HepG2 (cell line): ENCODE measurements around the gene SCYL1. TPM values are rescaled to one million over a fixed set of nuclear protein-coding genes. Genes with fewer than 3 reads are reported as not detected.

Experiments
- ATAC-seq: fragments of 200-7000 bp; cut with Tn5 transposase; 3 replicates; pipeline ENCODE4 v1.9.1; 2020; ENCODE audit warnings: mild to moderate bottlenecking, moderate library complexity
- BruUV-seq: library from RNA; stranded (reverse); fragments of 400-500 nt; replicated peaks from 2 replicates; lab custom pipeline; 2021; lab: Mats Ljungman, UMichigan
- CTCF ChIA-PET: fragments of 300-600 bp; formaldehyde crosslinking; extraction: SDS; loops from one replicate; lab custom pipeline; 2021; ENCODE audit warnings: low total read pairs, inconsistent platforms, low intra/inter-chr PET ratio; lab: Yijun Ruan, JAX
- POLR2A ChIA-PET: fragments of 350-600 bp; sonication (Branson Sonifier 250); formaldehyde crosslinking; loops from one replicate; lab custom pipeline; 2020; ENCODE audit warnings: antibody characterized with exemption, inconsistent platforms; lab: Yijun Ruan, JAX
- DNase-seq: peaks from one replicate; pipeline ENCODE4 v3.0.0-alpha.2; 2015; ENCODE audit warnings: low spot score
- FAIRE-seq: peaks from 3 replicates; lab custom pipeline; 2011; peaks lifted over from hg19 to GRCh38; lab: Jason Lieb, UNC
- H2AFZ ChIP-seq: one replicate; pipeline ENCODE4 v1.6.1; 2011; ENCODE audit warnings: low read length, inconsistent platforms
- H3K27ac ChIP-seq: fragments of 300-600 bp; 3 replicates; pipeline ENCODE4 v1.8.0; 2011; ENCODE audit warnings: mixed run types, mild to moderate bottlenecking, mixed read lengths, low read length, inconsistent platforms; ENCODE audit not compliant: insufficient read depth; ENCODE audit errors: extremely low read length
- H3K27me3 ChIP-seq, 2 experiments: fragments of 200-600 bp in 1 of 2; 2 replicates in 1 of 2; 3 replicates in 1 of 2; pipeline versions ENCODE4 v1.6.0 to v1.8.0; 2011; ENCODE audit warnings: low read length in 2 of 2, mild to moderate bottlenecking in 2 of 2, moderate library complexity in 2 of 2, inconsistent platforms in 1 of 2; ENCODE audit not compliant: insufficient read depth in 2 of 2, control insufficient read depth in 1 of 2
- H3K36me3 ChIP-seq, 2 experiments: fragments of 200-600 bp in 1 of 2; replicated peaks in 1 of 2; 2 replicates in 1 of 2; 3 replicates in 1 of 2; pipeline versions ENCODE4 v1.5.1 to v1.8.0; 2011; ENCODE audit warnings: low read length in 2 of 2, inconsistent platforms in 1 of 2; ENCODE audit not compliant: insufficient read depth in 2 of 2, control insufficient read depth in 1 of 2
- H3K4me1 ChIP-seq: 2 replicates; pipeline ENCODE4 v1.5.1; 2012; ENCODE audit warnings: low read length, inconsistent platforms; ENCODE audit not compliant: insufficient read depth
- H3K4me2 ChIP-seq: 2 replicates; pipeline ENCODE4 v1.6.0; 2011; ENCODE audit warnings: low read depth, low read length, inconsistent platforms
- H3K4me3 ChIP-seq, 3 experiments: fragments of 200-600 bp in 1 of 3; sonication (generic), shearing (Covaris generic) in 1 of 3; replicated peaks in 1 of 3; 2 replicates each; pipeline ENCODE4 v1.5.1; 2011 to 2016; ENCODE audit warnings: low read length in 3 of 3, inconsistent platforms in 2 of 3, low read depth in 2 of 3, mild to moderate bottlenecking in 2 of 3, control low read depth in 1 of 3, mixed read lengths in 1 of 3; ENCODE audit not compliant: insufficient read depth in 1 of 3
- H3K79me2 ChIP-seq: one replicate; pipeline ENCODE4 v1.6.1; 2011; ENCODE audit warnings: low read length, inconsistent platforms; ENCODE audit not compliant: insufficient read depth
- H3K9ac ChIP-seq: 2 replicates; pipeline ENCODE4 v1.6.0; 2011; ENCODE audit warnings: mild to moderate bottlenecking, low read depth, low read length, inconsistent platforms; ENCODE audit not compliant: insufficient read depth
- H3K9me3 ChIP-seq: 2 replicates; pipeline ENCODE4 v1.5.1; 2012; ENCODE audit warnings: mild to moderate bottlenecking, low read length
- H4K20me1 ChIP-seq: 2 replicates; pipeline ENCODE4 v1.6.0; 2011; ENCODE audit warnings: inconsistent platforms, mild to moderate bottlenecking, low read length, moderate library complexity; ENCODE audit not compliant: insufficient read depth
- ARID2 ChIP-seq: sonication (generic); formaldehyde crosslinking; IDR thresholded peaks from 2 replicates; pipeline ENCODE4 v1.8.1; 2022; ENCODE audit warnings: mild to moderate bottlenecking, missing genetic modification reagents, borderline replicate concordance
- CREB3 ChIP-seq: sonication (generic); formaldehyde crosslinking; IDR thresholded peaks from 2 replicates; pipeline ENCODE4 v1.5.0; 2020; ENCODE audit warnings: missing genetic modification reagents
- CREM ChIP-seq, 2 experiments: sonication (generic) in 1 of 2; formaldehyde crosslinking in 1 of 2; IDR thresholded peaks; 2 replicates each; pipeline versions ENCODE4 v1.4.0 to v1.6.1; 2016 to 2020; ENCODE audit warnings: antibody characterized with exemption in 1 of 2, mild to moderate bottlenecking in 1 of 2, missing genetic modification reagents in 1 of 2
- EED ChIP-seq: sonication (generic); formaldehyde crosslinking; IDR thresholded peaks from 2 replicates; pipeline ENCODE4 v1.5.0; 2020; ENCODE audit warnings: mild to moderate bottlenecking, missing genetic modification reagents
- ETS1 ChIP-seq: sonication (generic); formaldehyde crosslinking; IDR thresholded peaks from 2 replicates; pipeline ENCODE4 v1.4.0; 2020; ENCODE audit warnings: missing genetic modification reagents
- ETV6 ChIP-seq: sonication (generic); formaldehyde crosslinking; conservative IDR thresholded peaks from 2 replicates; pipeline ENCODE4 v1.4.0; 2020; ENCODE audit warnings: missing genetic modification reagents
- HMG20B ChIP-seq: conservative IDR thresholded peaks from 2 replicates; pipeline ENCODE4 v1.6.1; 2016; ENCODE audit warnings: missing genetic modification reagents, missing compliant biosample characterization
- IKZF5 ChIP-seq: IDR thresholded peaks from 2 replicates; pipeline ENCODE4 v1.6.1; 2018; ENCODE audit warnings: missing genetic modification reagents, mild to moderate bottlenecking, missing compliant biosample characterization
- POLR2A ChIP-seq, 2 experiments: IDR thresholded peaks; 2 replicates each; pipeline ENCODE4 v1.6.1; 2011; ENCODE audit warnings: low read depth in 2 of 2, low read length in 2 of 2, mild to moderate bottlenecking in 1 of 2, moderate library complexity in 1 of 2; ENCODE audit not compliant: insufficient read depth in 1 of 2
- SIN3B ChIP-seq: fragments of 150-350 bp; IDR thresholded peaks from 2 replicates; pipeline ENCODE4 v1.6.1; 2014; ENCODE audit warnings: low read length
- ZNF17 ChIP-seq: sonication (generic); formaldehyde crosslinking; IDR thresholded peaks from 2 replicates; pipeline ENCODE4 v1.5.0; 2020; ENCODE audit warnings: mild to moderate bottlenecking, missing genetic modification reagents
- ZNF34 ChIP-seq: sonication (generic); formaldehyde crosslinking; IDR thresholded peaks from 2 replicates; pipeline ENCODE4 v1.4.0; 2020; ENCODE audit warnings: mild to moderate bottlenecking, missing genetic modification reagents, borderline replicate concordance
- ZNF367 ChIP-seq: sonication (generic); formaldehyde crosslinking; IDR thresholded peaks from 2 replicates; pipeline ENCODE4 v1.4.0; 2020; ENCODE audit warnings: missing genetic modification reagents, borderline replicate concordance
- ZNF496 ChIP-seq: sonication (generic); formaldehyde crosslinking; IDR thresholded peaks from 2 replicates; pipeline ENCODE4 v1.8.1; 2023; ENCODE audit warnings: mild to moderate bottlenecking, moderate library complexity, missing genetic modification reagents; ENCODE audit not compliant: insufficient replicate concordance
- ZNF574 ChIP-seq: sonication (generic); formaldehyde crosslinking; IDR thresholded peaks from 2 replicates; pipeline ENCODE4 v1.4.0; 2020; ENCODE audit warnings: missing genetic modification reagents
- ZNF619 ChIP-seq: sonication (generic); formaldehyde crosslinking; IDR thresholded peaks from 2 replicates; pipeline ENCODE4 v1.4.0; 2020; ENCODE audit warnings: mild to moderate bottlenecking, missing genetic modification reagents
- ZNF75D ChIP-seq: sonication (generic); formaldehyde crosslinking; IDR thresholded peaks from 2 replicates; pipeline ENCODE4 v1.8.1; 2023; ENCODE audit warnings: missing genetic modification reagents, mild to moderate bottlenecking, borderline replicate concordance
- ZNF841 ChIP-seq: sonication (generic); formaldehyde crosslinking; IDR thresholded peaks from 2 replicates; pipeline ENCODE4 v1.8.1; 2023; ENCODE audit warnings: missing genetic modification reagents, borderline replicate concordance
- WGBS: methylation state at CpG from one replicate; pipeline ENCODE4 v1.1.6; 2017; ENCODE audit warnings: low lambda C conversion rate; 5-methylcytosine and 5-hydroxymethylcytosine counted together
- in situ Hi-C: cut with HindIII; loops from 2 replicates; pipeline ENCODE4 v1.10.0; 2017; ENCODE audit warnings: low pct_unique_long_range_greater_than_20kb; ENCODE audit not compliant: extremely low pct_ligation_motif_present
- intact Hi-C: fragments of 100-400 bp; cut with micrococcal nuclease; formaldehyde crosslinking; loops from one replicate; pipeline ENCODE4 v1.10.0; 2022; ENCODE audit not compliant: unreplicated experiment
- polyA plus RNA-seq, 8 experiments: library from polyadenylated mRNA; depleted of rRNA in 3 of 8; stranded (reverse) in 7 of 8; unstranded in 1 of 8; fragments of >200 nt; fragmentation: Illumina TruSeq in 4 of 8; extraction: Trizol in 4 of 8; gene quantifications; 2 replicates each; pipeline versions ENCODE4 v1.2.1 to v1.2.3, GENCODE V29; 2011 to 2016; ENCODE audit warnings: low read depth in 4 of 8, missing spikeins in 1 of 8, mixed read lengths in 1 of 8; ENCODE audit not compliant: insufficient read depth in 1 of 8
- total RNA-seq, 5 experiments: library from RNA; depleted of rRNA; stranded (reverse); fragments of >200 nt; fragmentation: Illumina TruSeq; extraction: Trizol; gene quantifications; 2 replicates each; pipeline ENCODE4 v1.2.3, GENCODE V29; 2016; ENCODE audit warnings: low read depth in 1 of 5

The SCYL1 gene
- total and polyA plus RNA-seq, 2 of the 13 experiments (the other 11 are each of a cell fraction or from before 2014, with no cell fraction given), result 65.9 to 103 TPM

- ATAC-seq (no peak), DNase-seq (no peak), FAIRE-seq (no peak)
- BruUV-seq, result no TSS peak
- CTCF ChIA-PET, result no interaction called here
- H3K4me3 ChIP-seq, result peak overlapping the region; percentile 85 to 93 (median 89); a peak in 5 of 6 replicates
- peaks cover 6 to 40% of the 10 kb centered on the region in 2 experiments for H3K36me3 ChIP-seq
- H4K20me1 ChIP-seq, result peaks cover 77% of the 10 kb centered on the region
- H3K4me1 ChIP-seq, result peaks cover 57% of the 10 kb centered on the region
- no peaks in the 10 kb centered on the region; a peak in 2 of 5 replicates for H3K27me3 ChIP-seq
- no peaks in the 10 kb centered on the region for H3K9me3 ChIP-seq
- no peak overlapping the region for H3K27ac ChIP-seq
- WGBS, result 25% methylated on average over 3 of the region's 3 CpGs
- intact Hi-C loops (loop anchor here (2.0 kb wide), 1 partner anchor 81 kb away; the partner anchor contains the start of gene NEAT1), in situ Hi-C loops (loop anchor here (10.0 kb wide), 1 partner anchor 49 kb away; no protein-coding TSS in a partner anchor)
- no peak overlapping the region for H2AFZ ChIP-seq
- peak overlapping the region; percentile 99 for H3K9ac ChIP-seq
- POLR2A ChIA-PET, result interaction anchor here (0.6 to 27.3 kb wide), 13 partner anchors 6 to 146 kb away, joined by 3 to 1590 read pairs (median 4); partner anchors contain the start of genes FRMD8, MALAT1, NEAT1 and SCYL1
- peak overlapping the region; percentile 78 for H3K4me2 ChIP-seq
- H3K79me2 ChIP-seq, result peaks cover 70% of the 10 kb centered on the region
- TF ChIP-seq ZNF619 (CRISPR knock-in tag), result no peak
- TF ChIP-seq SIN3B, result no peak
- no peak for TF ChIP-seq ZNF496 (CRISPR knock-in tag)
- no peak for TF ChIP-seq EED (CRISPR knock-in tag)
- TF ChIP-seq CREM (IDR thresholded peaks at IDR 0.05), result no peak
- TF ChIP-seq CREM (CRISPR knock-in tag; IDR thresholded peaks at IDR 0.05), result no peak
- TF ChIP-seq ZNF367, result no peak
- no peak for TF ChIP-seq ZNF75D
- no peak for TF ChIP-seq ETV6 (CRISPR knock-in tag)
- TF ChIP-seq ZNF574, result no peak
- TF ChIP-seq IKZF5, result no peak
- TF ChIP-seq HMG20B, result no peak
- TF ChIP-seq ARID2 (CRISPR knock-in tag), result 0 out of 2 replicates have a peak, but pooled peaks have one; percentile 23
- no peak for TF ChIP-seq ZNF841 (CRISPR knock-in tag)
- TF ChIP-seq ZNF17 (CRISPR knock-in tag), result no peak
- TF ChIP-seq ETS1 (CRISPR knock-in tag), result no peak
- no peak for TF ChIP-seq ZNF34 (CRISPR knock-in tag)
- peak in 1 of 2 experiments; percentile 63; a peak in 3 of 4 replicates for TF ChIP-seq POLR2A (IDR thresholded peaks at IDR 0.05; ENCODE audit: insufficient read depth in 1 of 2, low read depth in 2 of 2, low read length in 2 of 2)
- no peak for TF ChIP-seq CREB3 (CRISPR knock-in tag)
Observed at GRCh38 chr11:65503949-65504673, 20.8 kb upstream of the SCYL1 start.
